ENCODE results near the gene NHLH2.

Gene NHLH2

DNA sequence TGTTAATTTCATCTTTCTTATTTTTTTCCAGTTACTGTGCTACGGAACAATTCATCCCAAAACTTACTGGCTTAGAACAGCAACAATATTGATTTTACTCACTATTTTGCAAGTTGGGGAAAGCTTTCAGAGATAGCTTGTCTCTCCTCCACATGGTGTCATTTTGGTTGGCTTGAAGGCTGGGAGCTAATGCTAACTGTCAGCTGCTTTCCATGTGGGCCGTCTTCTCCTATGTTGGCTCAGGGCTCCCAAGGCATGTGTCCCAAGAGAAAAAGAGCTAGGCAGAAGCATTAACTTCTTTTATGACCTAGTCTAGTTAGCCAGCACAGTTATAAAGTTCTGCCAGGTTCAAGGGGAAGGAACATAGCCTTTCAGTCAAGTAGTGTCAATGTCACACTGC lies 38.5 kb downstream of the NHLH2 start:
- peaks cover 8% of the 10 kb centered on the region for H3K27me3 ChIP-seq (ENCODE audit: insufficient read depth, low read length, poor library complexity)
- H3K9me3 ChIP-seq (ENCODE audit: insufficient read depth, low read length, severe bottlenecking), result no peaks in the 10 kb centered on the region
- H3K36me3 ChIP-seq (ENCODE audit: insufficient read depth, low read length), result no peaks in the 10 kb centered on the region
- no peak overlapping the region for H2AFZ ChIP-seq (ENCODE audit: low read depth, low read length)
- no peak overlapping the region for H3K27ac ChIP-seq (ENCODE audit: low read length)
- no peak overlapping the region for H3K4me3 ChIP-seq (ENCODE audit: low read depth in 1 of 2, low read length in 2 of 2)
- no peaks in the 10 kb centered on the region for H3K79me2 ChIP-seq (ENCODE audit: insufficient read depth, low read length)
- no peak overlapping the region for H3K9ac ChIP-seq (ENCODE audit: low read depth, low read length)
- ATAC-seq (ENCODE audit: insufficient read depth, low read depth) (no peak), DNase-seq (no peak)
- no peaks in the 10 kb centered on the region for H4K20me1 ChIP-seq (ENCODE audit: insufficient read depth, low read length)
- H3K4me2 ChIP-seq (ENCODE audit: insufficient read depth, low read length), result no peak overlapping the region
- H3K4me1 ChIP-seq (ENCODE audit: insufficient read depth, low read length), result no peaks in the 10 kb centered on the region
- TF ChIP-seq, protein P1, sequence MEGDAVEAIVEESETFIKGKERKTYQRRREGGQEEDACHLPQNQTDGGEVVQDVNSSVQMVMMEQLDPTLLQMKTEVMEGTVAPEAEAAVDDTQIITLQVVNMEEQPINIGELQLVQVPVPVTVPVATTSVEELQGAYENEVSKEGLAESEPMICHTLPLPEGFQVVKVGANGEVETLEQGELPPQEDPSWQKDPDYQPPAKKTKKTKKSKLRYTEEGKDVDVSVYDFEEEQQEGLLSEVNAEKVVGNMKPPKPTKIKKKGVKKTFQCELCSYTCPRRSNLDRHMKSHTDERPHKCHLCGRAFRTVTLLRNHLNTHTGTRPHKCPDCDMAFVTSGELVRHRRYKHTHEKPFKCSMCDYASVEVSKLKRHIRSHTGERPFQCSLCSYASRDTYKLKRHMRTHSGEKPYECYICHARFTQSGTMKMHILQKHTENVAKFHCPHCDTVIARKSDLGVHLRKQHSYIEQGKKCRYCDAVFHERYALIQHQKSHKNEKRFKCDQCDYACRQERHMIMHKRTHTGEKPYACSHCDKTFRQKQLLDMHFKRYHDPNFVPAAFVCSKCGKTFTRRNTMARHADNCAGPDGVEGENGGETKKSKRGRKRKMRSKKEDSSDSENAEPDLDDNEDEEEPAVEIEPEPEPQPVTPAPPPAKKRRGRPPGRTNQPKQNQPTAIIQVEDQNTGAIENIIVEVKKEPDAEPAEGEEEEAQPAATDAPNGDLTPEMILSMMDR (IDR thresholded peaks at IDR 0.05; ENCODE audit: borderline replicate concordance, extremely low read depth, low read length, poor library complexity, severe bottlenecking), result no peak
- no peak for TF ChIP-seq EZH2 (IDR thresholded peaks at IDR 0.05; ENCODE audit: borderline replicate concordance, low read depth, low read length, severe bottlenecking)

DNA sequence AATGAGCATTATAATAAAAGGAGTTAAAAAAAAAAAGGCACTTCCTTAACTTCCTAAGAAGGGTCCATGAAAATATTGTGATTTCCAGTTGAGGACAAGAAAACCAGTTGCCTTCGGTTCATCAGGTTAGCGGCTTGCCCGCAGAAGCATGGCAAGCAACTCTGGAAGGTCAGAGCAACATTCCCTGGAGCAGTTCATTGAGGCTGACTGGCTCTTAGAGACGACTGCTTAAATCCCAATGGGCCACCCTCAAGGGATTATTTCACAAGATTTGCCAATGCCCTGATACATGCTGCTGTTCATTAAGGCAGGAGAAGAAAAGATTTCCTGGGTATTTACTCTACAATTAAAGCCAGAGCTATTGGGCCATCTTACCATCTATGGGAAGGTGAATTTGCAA lies 43.4 kb downstream of the NHLH2 start:
- ATAC-seq (ENCODE audit: insufficient read depth, low read depth), result no peak
- Histone ChIP-seq H3K4me1 (ENCODE audit: insufficient read depth, low read length) (no peaks in the 10 kb centered on the region), H4K20me1 (ENCODE audit: insufficient read depth, low read length) (no peaks in the 10 kb centered on the region), H3K9ac (ENCODE audit: low read depth, low read length) (no peak overlapping the region), H3K4me3 (ENCODE audit: low read depth in 1 of 2, low read length in 2 of 2) (no peak overlapping the region), H3K9me3 (ENCODE audit: insufficient read depth, low read length, severe bottlenecking) (no peaks in the 10 kb centered on the region), H3K27me3 (ENCODE audit: insufficient read depth, low read length, poor library complexity) (peaks cover 20% of the 10 kb centered on the region), H2AFZ (ENCODE audit: low read depth, low read length) (no peak overlapping the region), H3K79me2 (ENCODE audit: insufficient read depth, low read length) (no peaks in the 10 kb centered on the region), H3K27ac (ENCODE audit: low read length) (no peak overlapping the region), H3K36me3 (ENCODE audit: insufficient read depth, low read length) (no peaks in the 10 kb centered on the region), H3K4me2 (ENCODE audit: insufficient read depth, low read length) (no peak overlapping the region)
- no peak for DNase-seq
- no peak for TF ChIP-seq EZH2 (IDR thresholded peaks at IDR 0.05; ENCODE audit: borderline replicate concordance, low read depth, low read length, severe bottlenecking)
- TF ChIP-seq, protein P1 (IDR thresholded peaks at IDR 0.05; ENCODE audit: borderline replicate concordance, extremely low read depth, low read length, poor library complexity, severe bottlenecking), result no peak

GRCh38 chr1:115796897-115797296 lies 44.0 kb downstream of the NHLH2 start:
- no peak overlapping the region for H3K4me2 ChIP-seq (ENCODE audit: insufficient read depth, low read length)
- no peak overlapping the region for H3K4me3 ChIP-seq (ENCODE audit: low read depth in 1 of 2, low read length in 2 of 2)
- DNase-seq, result no peak
- H3K36me3 ChIP-seq (ENCODE audit: insufficient read depth, low read length), result no peaks in the 10 kb centered on the region
- H4K20me1 ChIP-seq (ENCODE audit: insufficient read depth, low read length), result no peaks in the 10 kb centered on the region
- TF ChIP-seq EZH2 (IDR thresholded peaks at IDR 0.05; ENCODE audit: borderline replicate concordance, low read depth, low read length, severe bottlenecking), result no peak
- H3K9me3 ChIP-seq (ENCODE audit: insufficient read depth, low read length, severe bottlenecking), result no peaks in the 10 kb centered on the region
- H3K79me2 ChIP-seq (ENCODE audit: insufficient read depth, low read length), result no peaks in the 10 kb centered on the region
- H3K4me1 ChIP-seq (ENCODE audit: insufficient read depth, low read length), result no peaks in the 10 kb centered on the region
- no peak overlapping the region for H3K27ac ChIP-seq (ENCODE audit: low read length)
- peaks cover 21% of the 10 kb centered on the region for H3K27me3 ChIP-seq (ENCODE audit: insufficient read depth, low read length, poor library complexity)
- no peak overlapping the region for H2AFZ ChIP-seq (ENCODE audit: low read depth, low read length)
- no peak for ATAC-seq (ENCODE audit: insufficient read depth, low read depth)
- no peak overlapping the region for H3K9ac ChIP-seq (ENCODE audit: low read depth, low read length)

DNA sequence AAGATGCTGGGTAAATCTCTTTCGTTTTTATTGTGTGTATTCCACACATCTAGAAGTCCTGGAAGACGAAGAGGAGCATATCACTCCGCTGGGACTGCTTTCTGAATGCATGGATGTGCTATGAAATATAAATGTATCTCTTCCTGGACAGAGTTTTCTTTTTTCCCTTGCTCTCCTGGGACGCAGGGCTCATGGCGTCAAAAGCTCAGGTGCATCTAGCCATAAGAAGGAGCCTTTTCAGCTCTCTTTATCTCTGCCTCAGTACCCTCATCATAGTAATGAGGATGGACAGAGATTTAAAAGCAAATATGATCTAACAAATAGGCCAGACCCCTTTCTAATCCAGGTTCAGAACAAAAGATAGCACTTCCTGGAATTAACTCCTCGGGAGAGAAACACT lies 44.9 kb downstream of the NHLH2 start:
- Histone ChIP-seq H3K9ac (ENCODE audit: low read depth, low read length) (no peak overlapping the region), H3K36me3 (ENCODE audit: insufficient read depth, low read length) (no peaks in the 10 kb centered on the region), H3K4me3 (ENCODE audit: low read depth in 1 of 2, low read length in 2 of 2) (no peak overlapping the region), H3K79me2 (ENCODE audit: insufficient read depth, low read length) (no peaks in the 10 kb centered on the region), H4K20me1 (ENCODE audit: insufficient read depth, low read length) (no peaks in the 10 kb centered on the region; the same call in 1 of the 2 replicates), H3K9me3 (ENCODE audit: insufficient read depth, low read length, severe bottlenecking) (no peaks in the 10 kb centered on the region), H2AFZ (ENCODE audit: low read depth, low read length) (no peak overlapping the region), H3K4me2 (ENCODE audit: insufficient read depth, low read length) (no peak overlapping the region), H3K27ac (ENCODE audit: low read length) (no peak overlapping the region), H3K27me3 (ENCODE audit: insufficient read depth, low read length, poor library complexity) (peaks cover 25% of the 10 kb centered on the region), H3K4me1 (ENCODE audit: insufficient read depth, low read length) (no peaks in the 10 kb centered on the region)
- ATAC-seq (ENCODE audit: insufficient read depth, low read depth), result no peak
- no peak for TF ChIP-seq EZH2 (IDR thresholded peaks at IDR 0.05; ENCODE audit: borderline replicate concordance, low read depth, low read length, severe bottlenecking)
- TF ChIP-seq, protein P1 (IDR thresholded peaks at IDR 0.05; ENCODE audit: borderline replicate concordance, extremely low read depth, low read length, poor library complexity, severe bottlenecking), result no peak
- no peak for DNase-seq
